Stimulated activated CD4-positive, alpha-beta T cell treated with anti-CD3 and anti-CD28 coated beads, Interleukin-12 subunit alpha, Interleukin-12 subunit beta, amount 100 ng/mL, for 24 hours (primary cell): Measurements from ENCODE around the gene RO60.

Source experiments
- DNase-seq, 2 experiments: peaks; one replicate each; pipeline ENCODE4 v3.0.0-alpha.2; 2020; ENCODE audit warnings: low read depth in 2 of 2

The RO60 gene

DNA sequence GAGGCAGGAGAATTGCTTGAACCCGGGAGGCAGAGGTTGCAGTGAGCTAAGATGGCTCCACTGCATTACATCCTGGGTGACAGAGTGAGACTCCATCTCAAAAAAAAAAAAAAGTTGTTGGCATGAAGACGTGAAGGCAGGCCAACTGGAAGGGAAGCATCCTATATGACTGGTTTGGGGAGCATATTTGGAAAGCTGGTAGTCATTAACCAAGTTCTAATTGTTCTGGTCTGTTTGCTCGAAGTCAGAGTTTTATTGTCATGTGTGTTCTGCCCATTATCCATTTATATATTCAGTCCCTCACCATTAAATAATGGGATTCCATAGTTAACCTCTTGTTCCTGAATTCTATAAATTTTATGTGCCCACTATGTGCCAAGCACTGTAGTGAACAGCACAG, 49.1 kb downstream of the RO60 start:
- DNase-seq = no peak
